Spinal cord (tissue), 10 donors: Measurements from ENCODE around the gene NPEPL1. TPM values are rescaled to one million over a fixed set of nuclear protein-coding genes. Genes with fewer than 3 reads are reported as not detected.

ENCODE experiments used
- DNase-seq, 6 donors: peaks; one replicate each; pipeline versions ENCODE4 v3.0.0 to v3.0.0-alpha.2; 2013 to 2015; ENCODE audit warnings: low spot score in 6 of 6, low read depth in 4 of 6
- H3K27ac ChIP-seq: one replicate; pipeline ENCODE4 v1.5.1; 2013; ENCODE audit warnings: low read depth, low read length, control low read depth
- H3K27me3 ChIP-seq: one replicate; pipeline ENCODE4 v1.6.1; 2013; ENCODE audit warnings: low read length; ENCODE audit not compliant: control insufficient read depth, insufficient read depth
- H3K36me3 ChIP-seq: one replicate; pipeline ENCODE4 v1.6.1; 2013; ENCODE audit warnings: low read length; ENCODE audit not compliant: control insufficient read depth, insufficient read depth
- H3K4me1 ChIP-seq: one replicate; pipeline ENCODE4 v1.6.1; 2013; ENCODE audit warnings: low read length; ENCODE audit not compliant: control insufficient read depth, insufficient read depth
- H3K4me3 ChIP-seq: one replicate; pipeline ENCODE4 v1.5.1; 2013; ENCODE audit warnings: low read depth, low read length, control low read depth
- H3K9me3 ChIP-seq: one replicate; pipeline ENCODE4 v1.6.1; 2013; ENCODE audit warnings: low read length; ENCODE audit not compliant: control insufficient read depth, insufficient read depth
- WGBS: methylation state at CpG from one replicate; pipeline ENCODE4 v1.1.5; 2013; ENCODE audit warnings: missing lambda C conversion rate; ENCODE audit not compliant: insufficient coverage; 5-methylcytosine and 5-hydroxymethylcytosine counted together
- polyA plus RNA-seq, 2 donors: library from polyadenylated mRNA; unstranded; fragments of 120-200 nt; gene quantifications; one replicate each; pipeline ENCODE4 v1.2.1, GENCODE V29; 2013; ENCODE audit not compliant: insufficient read length in 2 of 2
- total RNA-seq, 2 donors: library from RNA; depleted of rRNA in 1 of 2; stranded (reverse); fragments of 120-200 nt in 1 of 2; fragments of >200 nt in 1 of 2; gene quantifications; one replicate each; pipeline versions ENCODE4 v1.2.3 to v1.2.4, GENCODE V29; 2013 to 2014
- donor health status: healthy.

Gene NPEPL1
- total and polyA plus RNA-seq, 4 donors: 10.7 to 56.6 (median 37.1) TPM

DNA sequence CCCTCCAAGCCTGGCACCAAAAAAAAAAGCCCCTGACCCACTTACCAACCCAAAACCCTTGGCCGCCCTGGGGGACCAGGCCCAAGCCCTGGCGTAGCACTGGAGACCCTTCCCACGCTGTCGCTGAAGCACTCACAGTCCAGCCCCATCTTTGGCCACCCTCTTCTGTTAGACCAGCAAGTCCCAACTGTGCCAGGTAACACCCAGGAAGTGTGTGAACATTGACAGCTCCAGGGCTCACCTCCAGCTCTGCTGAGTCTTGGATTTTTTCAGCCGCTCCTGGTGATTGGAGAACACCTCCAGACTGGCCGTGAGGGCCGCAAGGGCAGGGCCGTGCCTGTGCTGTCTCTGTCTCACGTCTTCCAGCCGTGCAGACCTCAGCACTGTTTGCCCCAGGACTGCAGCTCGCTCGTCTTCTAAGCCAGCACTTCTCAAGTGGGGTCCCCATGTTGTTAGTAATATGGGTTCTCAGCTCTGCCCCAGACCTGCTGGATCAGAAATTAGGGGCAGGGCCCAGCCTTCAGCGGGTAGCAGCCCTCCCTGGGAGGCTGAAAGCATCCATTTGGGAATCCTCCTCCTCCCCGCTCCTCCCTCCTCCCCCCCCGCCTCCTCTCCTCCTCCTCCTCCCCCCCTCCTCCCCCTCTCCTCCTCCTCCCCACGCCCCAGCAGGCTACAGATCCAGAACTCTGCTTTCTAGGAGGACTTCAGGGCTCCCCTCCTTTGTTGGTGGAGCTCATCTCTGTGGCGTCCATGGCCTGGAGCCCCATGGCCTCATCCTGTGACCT is 18.1 kb downstream of the NPEPL1 start:
- DNase-seq: no peak
- H3K4me1 ChIP-seq: peaks cover 4% of the 10 kb centered on the region
- no peaks in the 10 kb centered on the region for H3K27me3 ChIP-seq
- H3K27ac ChIP-seq: no peak overlapping the region
- H3K9me3 ChIP-seq: no peaks in the 10 kb centered on the region
- no peak overlapping the region for H3K4me3 ChIP-seq
- H3K36me3 ChIP-seq: peaks cover 85% of the 10 kb centered on the region
- 76% methylated on average over 13 of the region's 17 CpGs for WGBS

GRCh38 chr20:58711266-58712051 is 18.9 kb downstream of the NPEPL1 start:
- DNase-seq: peak in 1 of 6 donors; percentile 0
- H3K4me3 ChIP-seq: no peak overlapping the region
- no peaks in the 10 kb centered on the region for H3K27me3 ChIP-seq

GRCh38 chr20:58712151-58712791 is 19.7 kb downstream of the NPEPL1 start:
- Histone ChIP-seq H3K4me3 (no peak overlapping the region), H3K27me3 (no peaks in the 10 kb centered on the region), H3K36me3 (peaks cover 86% of the 10 kb centered on the region), H3K27ac (no peak overlapping the region), H3K9me3 (no peaks in the 10 kb centered on the region), H3K4me1 (peaks cover 18% of the 10 kb centered on the region)
- peak in 1 of 6 donors; percentile 0 for DNase-seq
- 92% methylated on average over 19 of the region's 19 CpGs for WGBS

More at GRCh38 chr20:58711266-58712051, 18.9 kb downstream of the NPEPL1 start:
- peaks cover 10% of the 10 kb centered on the region for H3K4me1 ChIP-seq
- H3K27ac ChIP-seq: no peak overlapping the region
- peaks cover 87% of the 10 kb centered on the region for H3K36me3 ChIP-seq
- WGBS: 94% methylated on average over 20 of the region's 21 CpGs
- H3K9me3 ChIP-seq: no peaks in the 10 kb centered on the region

DNA sequence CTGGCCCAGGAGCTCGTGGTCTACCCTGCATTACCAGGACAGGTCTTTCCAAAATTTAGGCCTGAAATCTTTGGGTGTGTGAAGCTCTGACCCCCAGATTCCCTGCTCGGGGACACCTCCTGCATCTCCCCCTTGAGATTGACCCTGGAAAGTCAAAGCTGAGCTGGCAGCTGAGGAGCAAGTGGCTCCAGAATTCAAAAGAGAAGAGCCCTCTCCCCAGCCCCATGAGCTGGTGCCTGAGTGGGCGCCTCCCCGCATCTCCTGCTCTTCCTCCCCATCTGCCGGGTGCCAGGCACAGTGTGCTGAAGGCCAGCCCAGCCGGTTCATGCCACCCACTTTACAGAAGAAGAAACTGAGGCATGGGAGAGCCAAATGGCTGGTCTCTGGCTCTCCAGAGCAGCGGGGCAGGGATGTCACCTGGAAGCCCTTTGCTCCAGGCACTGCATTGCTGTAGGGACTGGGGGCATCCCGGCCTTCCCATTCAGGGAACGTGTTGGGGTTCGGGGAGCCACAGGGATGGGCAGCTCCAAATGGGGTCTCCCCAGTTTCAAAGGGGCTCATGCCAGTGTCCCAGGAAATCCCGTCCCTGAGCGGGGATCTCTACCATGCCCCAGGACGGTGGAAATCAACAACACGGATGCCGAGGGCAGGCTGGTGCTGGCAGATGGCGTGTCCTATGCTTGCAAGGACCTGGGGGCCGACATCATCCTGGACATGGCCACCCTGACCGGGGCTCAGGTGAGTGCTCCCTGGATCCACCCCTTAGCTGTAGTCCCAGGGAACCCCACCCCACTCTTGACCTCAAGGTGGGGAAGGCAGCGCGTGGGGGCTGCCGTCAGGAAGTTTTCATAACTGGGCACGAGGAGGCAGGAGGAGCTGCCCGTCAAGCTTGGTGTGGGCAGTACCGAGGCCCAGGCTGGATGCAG is 20.5 kb downstream of the NPEPL1 start:
- no peaks in the 10 kb centered on the region for H3K27me3 ChIP-seq
- H3K9me3 ChIP-seq: no peaks in the 10 kb centered on the region
- peak in 1 of 6 donors; percentile 0 for DNase-seq
- H3K4me1 ChIP-seq: peaks cover 22% of the 10 kb centered on the region
- H3K27ac ChIP-seq: no peak overlapping the region
- no peak overlapping the region for H3K4me3 ChIP-seq
- H3K36me3 ChIP-seq: peaks cover 86% of the 10 kb centered on the region
- WGBS: 94% methylated on average over 24 of the region's 24 CpGs

GRCh38 chr20:58713801-58714339 is 21.3 kb downstream of the NPEPL1 start:
- H3K36me3 ChIP-seq: peaks cover 78% of the 10 kb centered on the region
- no peak overlapping the region for H3K4me3 ChIP-seq
- DNase-seq: no peak
- no peaks in the 10 kb centered on the region for H3K9me3 ChIP-seq
- H3K4me1 ChIP-seq: peaks cover 30% of the 10 kb centered on the region
- 96% methylated on average over 24 of the region's 24 CpGs for WGBS
- H3K27me3 ChIP-seq: no peaks in the 10 kb centered on the region
- no peak overlapping the region for H3K27ac ChIP-seq

- peaks cover 36% of the 10 kb centered on the region for H3K4me1 ChIP-seq
- 95% methylated on average over 16 of the region's 16 CpGs for WGBS
- peak in 1 of 6 donors; percentile 0 for DNase-seq
- no peak overlapping the region for H3K4me3 ChIP-seq
- no peaks in the 10 kb centered on the region for H3K27me3 ChIP-seq
- H3K27ac ChIP-seq: no peak overlapping the region
- H3K9me3 ChIP-seq: no peaks in the 10 kb centered on the region
- H3K36me3 ChIP-seq: peaks cover 76% of the 10 kb centered on the region
Measured at GRCh38 chr20:58714340-58714922, 21.8 kb downstream of the NPEPL1 start.

DNA sequence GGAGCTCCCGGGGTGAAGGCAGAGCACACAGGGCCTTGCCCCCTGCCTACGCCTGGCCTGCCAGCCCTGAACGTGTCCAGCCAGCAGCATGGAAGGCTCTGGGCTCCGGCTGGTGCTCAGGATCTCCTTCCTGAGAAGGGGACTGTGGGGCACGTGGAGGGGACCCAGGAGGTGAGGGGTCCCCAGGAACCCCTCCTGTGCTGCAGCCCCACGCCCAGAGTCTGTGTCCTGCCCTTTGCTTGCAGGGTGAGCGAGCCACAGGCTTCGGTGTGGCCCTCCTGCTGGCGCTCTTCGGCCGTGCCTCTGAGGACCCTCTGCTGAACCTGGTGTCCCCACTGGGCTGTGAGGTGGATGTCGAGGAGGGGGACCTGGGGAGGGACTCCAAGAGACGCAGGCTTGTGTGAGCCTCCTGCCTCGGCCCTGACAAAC is 22.3 kb downstream of the NPEPL1 start:
- H3K4me3 ChIP-seq: no peak overlapping the region
- 82% methylated on average over 14 of the region's 14 CpGs for WGBS
- H3K27me3 ChIP-seq: no peaks in the 10 kb centered on the region
- H3K36me3 ChIP-seq: peaks cover 76% of the 10 kb centered on the region
- H3K27ac ChIP-seq: no peak overlapping the region
- H3K4me1 ChIP-seq: peaks cover 38% of the 10 kb centered on the region
- H3K9me3 ChIP-seq: no peaks in the 10 kb centered on the region
- DNase-seq: no peak

DNA sequence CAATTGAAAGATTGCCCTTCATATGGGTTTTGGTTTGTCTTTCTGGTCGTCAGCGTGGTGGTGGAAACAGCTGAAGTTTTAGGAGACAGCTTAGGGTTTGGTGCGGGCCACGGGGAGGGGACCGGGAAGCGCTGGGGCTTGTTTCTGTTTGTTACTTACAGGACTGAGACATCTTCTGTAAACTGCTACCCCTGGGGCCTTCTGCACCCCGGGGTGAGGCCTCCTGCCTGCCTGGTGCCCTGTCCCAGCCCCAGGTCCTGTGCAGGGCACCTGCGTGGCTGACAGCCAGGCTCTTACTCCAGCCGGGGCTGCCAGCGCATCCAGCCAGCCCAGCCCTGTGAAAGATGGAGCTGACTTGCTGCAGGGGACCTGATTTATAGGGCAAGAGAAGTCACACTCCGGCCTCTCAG is 22.8 kb downstream of the NPEPL1 start:
- Histone ChIP-seq H3K9me3 (no peaks in the 10 kb centered on the region), H3K27me3 (no peaks in the 10 kb centered on the region), H3K4me1 (peaks cover 38% of the 10 kb centered on the region), H3K36me3 (peaks cover 74% of the 10 kb centered on the region), H3K4me3 (no peak overlapping the region), H3K27ac (no peak overlapping the region)
- no peak for DNase-seq
- WGBS: 81% methylated on average over 11 of the region's 11 CpGs
